CD4-positive, alpha-beta T cell treated with Interleukin-1 beta for 1 hour (primary cell): ENCODE measurements around the gene FAR2.
A peak's percentile ranks its signal among the peaks of the same experiment; 100 is the strongest.
"Not testable (repeated sequence)": the region's sequence is repeated elsewhere in the genome, so short reads cannot be mapped to it uniquely, and the experiment has no call there.

ENCODE experiments used
- DNase-seq, 2 donors: peaks; one replicate each; pipeline ENCODE4 v3.0.0-alpha.2; 2020 to 2022

FAR2 gene

GRCh38 chr12:29155079-29155478 lies 6.0 kb downstream of the FAR2 start:
- no peak for DNase-seq

DNA sequence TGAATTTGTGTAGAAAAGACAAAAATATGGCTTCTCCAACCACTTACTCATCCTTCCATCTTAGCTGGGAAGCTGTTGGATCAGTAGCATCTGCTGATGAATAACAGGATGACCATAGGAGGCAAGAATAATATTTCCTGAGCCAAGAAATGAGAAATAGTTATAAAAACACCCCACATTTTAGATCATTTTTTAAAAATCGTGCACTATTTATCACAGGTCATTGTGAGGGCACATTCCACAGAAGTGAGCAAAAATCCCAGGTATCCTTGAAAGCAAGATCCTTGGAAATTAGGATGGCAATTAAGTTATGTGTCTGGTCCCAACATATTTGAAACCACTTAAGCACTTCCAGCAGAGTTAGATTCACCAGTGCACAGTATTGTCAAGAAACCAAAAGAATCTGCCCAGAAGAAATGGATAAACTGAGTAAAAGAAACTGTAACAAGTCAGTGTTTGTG lies 8.4 kb downstream of the FAR2 start:
- DNase-seq, result no peak

DNA sequence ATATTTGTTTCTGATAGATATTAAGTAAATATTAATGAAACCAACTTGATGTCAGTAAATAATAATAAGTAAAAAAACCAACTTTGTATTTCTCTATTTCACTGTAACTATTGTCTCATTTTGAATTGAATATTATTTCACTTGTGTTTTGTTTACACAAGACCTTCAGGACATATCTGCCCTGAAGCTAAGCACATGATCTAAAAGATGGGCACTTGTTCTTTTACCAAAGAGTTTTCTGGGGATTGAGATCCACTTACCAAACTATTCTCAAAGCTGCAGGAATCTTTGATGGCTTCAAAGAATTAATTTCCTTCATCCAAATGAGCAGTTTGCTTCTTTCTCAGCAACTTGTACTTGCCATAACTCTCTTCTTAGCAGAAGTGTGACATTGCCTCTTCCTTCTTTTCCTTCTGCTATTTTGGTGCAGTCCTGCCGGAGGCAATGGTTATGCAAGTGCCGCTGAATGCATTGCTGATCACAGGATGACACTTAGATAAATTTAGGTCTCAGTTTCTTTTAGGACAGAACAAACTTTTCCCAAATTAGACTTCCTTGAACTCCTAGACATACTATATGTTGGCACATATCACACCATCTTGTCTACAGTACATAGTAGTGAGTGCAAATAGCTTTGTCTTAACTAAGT lies 9.2 kb downstream of the FAR2 start:
- DNase-seq, result peak in 1 of 2 donors; percentile 17

DNA sequence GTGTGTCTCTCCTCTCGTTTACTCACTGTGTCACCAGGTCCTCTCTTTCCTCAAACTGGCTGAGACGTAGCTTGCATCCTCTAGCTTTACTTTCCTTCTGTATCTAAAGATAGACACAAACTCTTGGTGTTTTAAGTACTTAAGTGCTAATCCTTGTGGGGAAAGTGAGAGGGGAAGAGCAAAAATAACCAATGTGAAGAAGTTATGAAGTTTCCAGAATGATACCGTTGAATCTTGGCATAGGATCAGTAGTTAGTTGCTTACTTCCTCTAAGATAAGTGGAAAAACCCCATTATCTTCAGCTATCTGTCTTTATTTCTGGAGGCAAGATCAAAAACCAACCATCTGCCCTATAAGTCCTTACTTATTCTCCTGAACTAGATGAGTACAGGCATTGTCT lies 10.6 kb downstream of the FAR2 start:
- DNase-seq, result no peak

DNA sequence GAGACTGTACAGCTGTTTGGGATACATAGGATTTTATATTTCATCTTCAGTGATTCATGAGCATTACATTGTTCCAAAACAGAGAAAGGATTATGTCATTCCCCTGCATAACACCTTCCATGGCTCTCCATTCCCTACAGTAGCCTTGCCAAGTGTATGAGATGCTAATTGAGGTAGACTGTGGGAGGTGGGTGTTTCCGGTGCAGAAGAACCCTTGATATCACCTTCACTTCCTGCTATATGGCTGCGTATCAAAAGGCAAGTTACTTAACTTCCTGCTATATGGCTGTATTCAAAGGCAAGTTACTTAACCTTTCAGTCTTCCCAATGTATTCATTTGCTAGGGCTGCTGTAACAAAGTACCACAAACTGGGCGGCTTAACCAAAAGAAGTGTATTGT lies 11.2 kb downstream of the FAR2 start:
- DNase-seq, result peak in 1 of 2 donors; percentile 16

- no peak for DNase-seq
Measured at GRCh38 chr12:29163146-29163545, 14.1 kb downstream of the FAR2 start.

GRCh38 chr12:29164477-29165393 lies 15.7 kb downstream of the FAR2 start:
- peak in 1 of 2 donors; percentile 28 for DNase-seq

GRCh38 chr12:29167445-29167844 lies 18.4 kb downstream of the FAR2 start:
- DNase-seq, result no peak

- no peak for DNase-seq
Measured at GRCh38 chr12:29167988-29168387, 18.9 kb downstream of the FAR2 start.

GRCh38 chr12:29169978-29170377 lies 20.9 kb downstream of the FAR2 start:
- DNase-seq, result not testable (repeated sequence)

- DNase-seq, result peak in 1 of 2 donors; percentile 34
Measured at GRCh38 chr12:29170478-29171084, 21.5 kb downstream of the FAR2 start.

GRCh38 chr12:29171421-29172258 lies 22.6 kb downstream of the FAR2 start:
- no peak for DNase-seq

DNA sequence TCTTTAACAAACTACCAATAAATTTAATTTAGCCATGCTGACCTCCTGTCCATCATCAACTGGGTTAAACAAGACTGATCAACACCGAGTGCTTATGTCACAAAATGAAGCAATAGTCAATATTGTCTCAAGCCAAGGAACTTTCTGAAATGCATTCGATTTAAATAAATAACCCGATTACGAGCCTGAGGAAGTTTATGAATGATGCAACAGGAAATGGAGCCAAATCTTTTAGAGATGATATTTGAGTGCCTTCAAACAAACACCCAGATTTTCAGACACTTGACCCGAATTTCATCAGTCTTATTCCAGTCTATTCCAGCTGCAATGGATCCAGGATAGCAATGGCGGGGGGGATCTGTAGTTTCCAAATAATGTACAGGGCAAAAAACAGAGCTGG lies 27.9 kb downstream of the FAR2 start:
- DNase-seq, result no peak

DNA sequence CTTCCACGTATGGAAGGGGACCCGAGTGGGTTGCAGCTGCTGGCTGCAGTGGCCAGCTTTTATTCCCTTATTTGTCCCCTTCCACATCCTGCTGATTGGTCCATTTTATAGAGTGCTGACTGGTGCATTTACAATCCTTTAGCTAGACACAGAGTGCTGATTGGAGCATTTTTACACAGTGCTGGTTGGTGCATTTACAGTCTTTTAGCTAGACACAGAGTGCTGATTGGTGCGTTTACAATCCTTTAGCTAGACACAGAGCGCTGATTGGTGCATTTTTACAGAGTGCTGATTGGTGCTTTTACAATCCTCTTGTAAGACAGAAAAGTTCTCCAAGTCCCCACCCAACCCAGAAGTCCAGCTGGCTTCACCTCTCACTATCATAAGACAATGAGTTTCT lies 33.2 kb downstream of the FAR2 start:
- not testable (repeated sequence) for DNase-seq

GRCh38 chr12:29187756-29188155 lies 38.7 kb downstream of the FAR2 start:
- no peak for DNase-seq

- DNase-seq, result no peak
Measured at GRCh38 chr12:29191267-29191850, 42.3 kb downstream of the FAR2 start.

DNA sequence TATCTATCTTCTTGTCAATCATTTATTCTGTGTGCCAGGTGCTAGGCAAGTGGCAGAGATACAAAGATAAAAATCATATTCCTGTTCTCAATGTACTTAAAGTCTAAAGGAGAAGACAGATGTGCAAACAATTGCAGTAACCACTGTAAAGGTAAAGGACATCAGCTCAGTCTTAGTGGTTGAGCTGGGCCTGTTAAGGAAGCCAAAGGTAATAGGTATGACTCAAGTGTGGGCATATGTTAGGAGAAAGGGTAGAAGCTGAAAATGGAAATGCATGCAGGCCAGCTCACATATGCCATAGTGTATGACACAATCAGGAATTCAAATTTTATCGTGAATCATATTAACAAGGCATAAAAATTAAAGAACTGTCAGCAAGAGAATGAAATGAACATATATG lies 49.8 kb downstream of the FAR2 start:
- no peak for DNase-seq

- DNase-seq, result no peak
Measured at GRCh38 chr12:29200586-29200985, 51.5 kb downstream of the FAR2 start.

GRCh38 chr12:29201296-29201695 lies 52.2 kb downstream of the FAR2 start:
- no peak for DNase-seq

DNA sequence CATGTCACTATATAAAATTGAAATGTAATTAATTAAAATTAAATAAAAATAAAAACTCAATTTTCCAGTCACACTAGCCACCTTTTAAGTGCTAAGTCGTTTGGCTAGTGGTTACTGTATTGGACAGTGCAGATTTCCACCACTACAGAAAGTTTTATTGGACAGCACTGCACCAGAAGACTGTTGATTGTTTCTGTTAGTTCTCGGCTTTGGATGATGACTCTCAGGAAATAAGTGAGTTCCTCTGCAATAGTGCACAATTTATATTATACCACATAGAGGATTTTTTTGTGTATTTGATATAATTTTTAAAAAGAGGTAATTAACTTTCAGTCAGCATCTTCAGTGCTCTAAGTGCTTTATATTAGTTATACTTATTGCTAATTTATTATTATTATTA lies 52.7 kb downstream of the FAR2 start:
- no peak for DNase-seq

DNA sequence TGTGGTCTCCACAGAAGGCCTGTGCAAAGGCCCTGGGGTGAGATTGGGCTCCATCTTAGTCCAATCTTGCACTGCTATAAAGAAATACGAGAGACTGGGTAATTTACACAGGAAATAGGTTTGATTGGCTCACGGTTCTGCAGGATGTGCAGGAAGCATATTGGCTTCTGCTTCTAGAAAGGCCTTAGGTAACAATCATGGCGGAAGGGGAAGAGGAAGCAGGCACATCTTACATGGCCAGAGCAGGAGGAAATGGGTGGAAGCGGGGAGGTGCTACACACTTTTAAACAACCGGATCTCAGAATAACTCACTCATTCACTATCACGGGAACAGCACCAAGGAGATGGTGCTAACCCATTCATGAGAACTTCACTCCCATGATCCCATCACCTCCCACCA lies 55.4 kb downstream of the FAR2 start:
- DNase-seq, result no peak

DNA sequence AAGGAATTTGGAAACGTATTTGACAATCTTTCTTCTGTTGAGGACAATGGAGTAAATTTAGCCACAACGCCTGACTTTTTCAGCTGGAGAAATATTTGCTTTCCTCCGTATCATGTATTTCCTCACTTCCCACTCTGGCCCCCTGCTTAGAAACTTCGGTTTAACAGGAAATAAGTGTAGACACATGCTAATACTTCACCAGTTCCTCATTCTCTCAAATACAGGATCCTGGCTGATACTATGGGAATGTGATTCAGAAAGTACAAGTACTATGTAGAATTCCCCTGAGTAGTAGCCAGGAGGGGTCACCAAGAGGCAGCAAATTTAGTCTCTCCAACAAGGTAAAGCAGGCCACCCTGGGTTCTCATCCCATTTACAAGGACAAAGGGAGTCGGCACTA lies 58.0 kb downstream of the FAR2 start:
- DNase-seq, result no peak
